T-cell (primary cell): Measurements from ENCODE around the gene MAPK8IP3. TPM values are rescaled to one million over a fixed set of nuclear protein-coding genes. Genes with fewer than 3 reads are reported as not detected.

ENCODE experiments used
- ATAC-seq, 4 experiments: fragments of 200-7000 bp in 3 of 4; fragments of 150-1000 bp in 1 of 4; cut with Tn5 transposase; replicated peaks in 1 of 4; 1 replicate in 3 of 4; 2 replicates in 1 of 4; pipeline ENCODE4 v1.10.0; 2021; ENCODE audit warnings: moderate library complexity in 3 of 4, mild to moderate bottlenecking in 2 of 4, moderate number of reproducible peaks in 1 of 4
- CTCF ChIA-PET, 2 donors: fragments of 300-600 bp; sonication (Branson Sonifier 250); formaldehyde crosslinking; loops; one replicate each; lab custom pipeline; 2022; ENCODE audit warnings: antibody characterized with exemption in 2 of 2; lab: Charles Lee
- POLR2A ChIA-PET, 2 donors: fragments of 300-600 bp; sonication (Branson Sonifier 250); formaldehyde crosslinking; loops; one replicate each; lab custom pipeline; 2022; ENCODE audit warnings: antibody characterized with exemption in 2 of 2; lab: Charles Lee
- DNase-seq, 35 experiments: peaks; one replicate each; pipeline versions ENCODE4 v3.0.0 to v3.0.0-alpha.2; 2013 to 2023
- H3K27ac ChIP-seq: one replicate; pipeline ENCODE4 v1.5.1; 2013; ENCODE audit warnings: low read length
- H3K27me3 ChIP-seq, 2 experiments: replicated peaks in 1 of 2; 1 replicate in 1 of 2; 2 replicates in 1 of 2; pipeline versions ENCODE4 v1.6.1 to v1.7.0; 2013; ENCODE audit warnings: low read length in 1 of 2, mixed read lengths in 1 of 2; ENCODE audit not compliant: control insufficient read depth in 2 of 2, insufficient read depth in 2 of 2; ENCODE audit errors: extremely low read depth in 1 of 2
- H3K36me3 ChIP-seq, 2 donors: 1 replicate in 1 of 2; 2 replicates in 1 of 2; pipeline versions ENCODE4 v1.6.1 to v1.7.0; 2013; ENCODE audit warnings: low read length in 1 of 2; ENCODE audit not compliant: control insufficient read depth in 2 of 2, insufficient read depth in 1 of 2; ENCODE audit errors: extremely low read depth in 1 of 2
- H3K4me1 ChIP-seq, 2 experiments: 1 replicate in 1 of 2; 2 replicates in 1 of 2; pipeline versions ENCODE4 v1.6.1 to v1.7.0; 2013; ENCODE audit warnings: low read length in 2 of 2, mixed read lengths in 1 of 2; ENCODE audit not compliant: insufficient read depth in 2 of 2, control insufficient read depth in 1 of 2; ENCODE audit errors: extremely low read depth in 1 of 2
- H3K4me3 ChIP-seq, 2 donors: 1 replicate in 1 of 2; 2 replicates in 1 of 2; pipeline versions ENCODE4 v1.5.1 to v1.7.0; 2013; ENCODE audit warnings: mild to moderate bottlenecking in 2 of 2, low read length in 1 of 2, moderate library complexity in 1 of 2; ENCODE audit not compliant: control insufficient read depth in 1 of 2; ENCODE audit errors: extremely low read depth in 1 of 2
- H3K9me3 ChIP-seq: 2 replicates; pipeline ENCODE4 v1.7.0; 2013
- H3K27ac Mint-ChIP-seq, 2 donors: one replicate each; pipeline ENCODE4 v1.8.0; 2020 to 2021; ENCODE audit warnings: mild to moderate bottlenecking in 2 of 2, mixed read lengths in 2 of 2
- H3K27me3 Mint-ChIP-seq, 2 donors: one replicate each; pipeline ENCODE4 v1.8.0; 2021 to 2022; ENCODE audit warnings: mixed read lengths in 2 of 2
- H3K36me3 Mint-ChIP-seq: one replicate; pipeline ENCODE4 v1.8.0; 2021; ENCODE audit warnings: mixed read lengths
- H3K4me1 Mint-ChIP-seq, 3 donors: one replicate each; pipeline ENCODE4 v1.8.0; 2020 to 2022; ENCODE audit warnings: mixed read lengths in 3 of 3, mild to moderate bottlenecking in 1 of 3
- H3K4me3 Mint-ChIP-seq, 3 donors: one replicate each; pipeline ENCODE4 v1.8.0; 2020 to 2022; ENCODE audit warnings: mild to moderate bottlenecking in 3 of 3, mixed read lengths in 3 of 3, moderate library complexity in 3 of 3
- H3K9me3 Mint-ChIP-seq, 3 donors: one replicate each; pipeline ENCODE4 v1.8.0; 2020 to 2022; ENCODE audit warnings: mixed read lengths in 3 of 3
- WGBS: methylation state at CpG from one replicate; pipeline ENCODE4 v1.1.5; 2013; ENCODE audit warnings: missing lambda C conversion rate; ENCODE audit not compliant: insufficient coverage; 5-methylcytosine and 5-hydroxymethylcytosine counted together
- total RNA-seq, 35 experiments: library from RNA in 6 of 35; stranded (reverse) in 6 of 35; fragments of 120-200 nt in 1 of 35; gene quantifications; one replicate each; pipeline versions ENCODE4 v1.2.1 to v1.2.4 and lab custom pipeline; 2013 to 2026

MAPK8IP3 gene
- total RNA-seq, 5 donors from 2014 or later (not counting 1 experiment from before 2014, with no cell fraction given) = 216 to 309 (median 290) TPM

- 92% methylated on average over 20 of the region's 27 CpGs for whole genome bisulfite sequencing
- H3K4me3 ChIP-seq = no peak overlapping the region
- peaks cover 22 to 42% of the 10 kb centered on the region in 2 donors for H3K36me3 ChIP-seq
- no peak overlapping the region for H3K27ac ChIP-seq
- peaks cover 2 to 55% of the 10 kb centered on the region in 2 experiments for H3K4me1 ChIP-seq
- ChIA-PET POLR2A (no interaction called here), CTCF (no interaction called here)
- peak in 1 of 35 experiments; percentile 0 for DNase-seq
- H3K9me3 Mint-ChIP-seq = no peaks in the 10 kb centered on the region
- H3K4me3 Mint-ChIP-seq = peak overlapping the region; percentile 75 to 82 (median 81)
- H3K4me1 Mint-ChIP-seq = peaks cover 10 to 39% (median 25%) of the 10 kb centered on the region in 3 donors
- no peaks in the 10 kb centered on the region for H3K9me3 ChIP-seq
- H3K27me3 Mint-ChIP-seq = no peaks in the 10 kb centered on the region
- no peaks in the 10 kb centered on the region for H3K27me3 ChIP-seq
- H3K36me3 Mint-ChIP-seq = no peaks in the 10 kb centered on the region
- ATAC-seq = no peak
- H3K27ac Mint-ChIP-seq = no peak overlapping the region
These were observed 74.0 kb downstream of the MAPK8IP3 start for GRCh38 chr16:1779741-1780676.

- peaks cover 22 to 45% of the 10 kb centered on the region in 2 donors for H3K36me3 ChIP-seq
- Mint-ChIP-seq H3K4me1 (peaks cover 10 to 40% (median 31%) of the 10 kb centered on the region in 3 donors), H3K27me3 (no peaks in the 10 kb centered on the region), H3K36me3 (no peaks in the 10 kb centered on the region), H3K9me3 (no peaks in the 10 kb centered on the region), H3K4me3 (peak overlapping the region; percentile 75 to 82 (median 81)), H3K27ac (peak overlapping the region; percentile 16 to 23)
- ChIA-PET POLR2A (no interaction called here), CTCF (no interaction called here)
- WGBS = 100% methylated on average over 2 of the region's 6 CpGs
- no peak for DNase-seq
- no peaks in the 10 kb centered on the region for H3K9me3 ChIP-seq
- no peak for ATAC-seq
- H3K27me3 ChIP-seq = no peaks in the 10 kb centered on the region
- H3K4me3 ChIP-seq = no peak overlapping the region
- H3K27ac ChIP-seq = peak overlapping the region; percentile 29
- H3K4me1 ChIP-seq = peaks cover 2 to 57% of the 10 kb centered on the region in 2 experiments
These were observed 74.7 kb downstream of the MAPK8IP3 start for GRCh38 chr16:1780677-1781072.

- ChIA-PET POLR2A (no interaction called here), CTCF (interaction anchor here in 1 of 2 donors (0.5 to 1.2 kb wide), 3 partner anchors 24 to 161 kb away, joined by 3 to 6 read pairs (median 3); no protein-coding TSS in a partner anchor)
- Mint-ChIP-seq H3K4me1 (peaks cover 10 to 44% (median 34%) of the 10 kb centered on the region in 3 donors), H3K27me3 (no peaks in the 10 kb centered on the region), H3K27ac (peak overlapping the region; percentile 78 to 79), H3K36me3 (no peaks in the 10 kb centered on the region), H3K4me3 (peak overlapping the region; percentile 75 to 82 (median 81)), H3K9me3 (no peaks in the 10 kb centered on the region)
- Histone ChIP-seq H3K9me3 (no peaks in the 10 kb centered on the region), H3K27ac (peak overlapping the region; percentile 29), H3K36me3 (peaks cover 19 to 45% of the 10 kb centered on the region in 2 donors), H3K4me3 (peak overlapping the region; percentile 72 to 73), H3K27me3 (no peaks in the 10 kb centered on the region), H3K4me1 (peaks cover 2 to 63% of the 10 kb centered on the region in 2 experiments)
- no peak for ATAC-seq
- WGBS = 84% methylated on average over 20 of the region's 20 CpGs
- no peak for DNase-seq
These were observed 75.3 kb downstream of the MAPK8IP3 start for GRCh38 chr16:1781254-1781653.

DNA sequence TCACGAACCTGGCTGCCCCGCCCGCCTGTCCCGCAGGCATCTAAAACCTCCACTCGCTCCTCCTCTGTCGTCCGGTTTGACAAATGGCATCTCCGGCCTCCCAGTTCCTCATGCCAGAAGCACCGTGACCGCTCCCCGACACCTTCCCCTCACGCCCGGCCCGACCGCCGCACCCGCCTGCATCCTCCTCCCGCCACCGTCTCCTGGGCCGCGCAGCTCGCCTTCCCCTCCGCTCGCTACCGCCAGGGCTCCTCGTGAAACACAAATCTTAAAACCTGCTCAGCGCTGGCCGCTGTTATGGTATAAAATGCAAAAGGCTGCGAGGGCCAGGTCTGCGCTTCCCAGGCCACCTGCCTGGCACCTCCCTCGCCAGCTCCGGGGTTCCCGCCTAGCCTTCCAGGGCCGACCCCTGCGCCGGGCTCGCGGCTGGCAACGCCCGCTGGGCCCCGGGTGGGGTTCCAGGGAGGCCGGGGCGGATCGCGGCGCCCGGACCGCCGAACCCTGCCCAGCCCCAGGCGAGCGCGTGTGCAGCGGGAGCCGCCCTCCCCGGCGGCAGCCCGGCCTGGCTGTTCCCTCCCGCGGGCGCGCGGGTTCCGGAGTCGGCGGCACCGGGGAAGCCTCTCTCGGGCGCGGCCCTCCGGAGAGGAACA, 75.9 kb downstream of the MAPK8IP3 start:
- Mint-ChIP-seq H3K4me1 (peaks cover 10 to 44% (median 34%) of the 10 kb centered on the region in 3 donors), H3K27me3 (no peaks in the 10 kb centered on the region), H3K36me3 (no peaks in the 10 kb centered on the region), H3K4me3 (peak overlapping the region; percentile 75 to 91 (median 82)), H3K9me3 (no peaks in the 10 kb centered on the region), H3K27ac (peak overlapping the region; percentile 78 to 79)
- peaks cover 22 to 46% of the 10 kb centered on the region in 2 donors for H3K36me3 ChIP-seq
- ChIA-PET POLR2A (interaction anchor here in 1 of 2 donors (0.5 to 1.2 kb wide), 5 partner anchors 10 to 374 kb away, joined by 3 to 7 read pairs (median 5); partner anchors contain the start of genes RPS2, TRAF7 and UQCC4), CTCF (interaction anchor here in 1 of 2 donors (0.5 to 1.2 kb wide), 11 partner anchors 10 to 1446 kb away, joined by 3 to 16 read pairs (median 4); partner anchors contain the start of genes EME2, FAHD1, HAGH and MAPK8IP3)
- peak in 3 of 4 experiments; percentile 20 to 29 (median 25) for ATAC-seq
- no peaks in the 10 kb centered on the region for H3K9me3 ChIP-seq
- DNase-seq = peak in 19 of 35 experiments; percentile 17 to 57 (median 32)
- peaks cover 2 to 67% of the 10 kb centered on the region in 2 experiments for H3K4me1 ChIP-seq
- H3K27me3 ChIP-seq = no peaks in the 10 kb centered on the region
- H3K4me3 ChIP-seq = peak overlapping the region; percentile 72 to 73
- H3K27ac ChIP-seq = peak overlapping the region; percentile 29
- under 1% methylated on average over 69 of the region's 70 CpGs for WGBS

DNA sequence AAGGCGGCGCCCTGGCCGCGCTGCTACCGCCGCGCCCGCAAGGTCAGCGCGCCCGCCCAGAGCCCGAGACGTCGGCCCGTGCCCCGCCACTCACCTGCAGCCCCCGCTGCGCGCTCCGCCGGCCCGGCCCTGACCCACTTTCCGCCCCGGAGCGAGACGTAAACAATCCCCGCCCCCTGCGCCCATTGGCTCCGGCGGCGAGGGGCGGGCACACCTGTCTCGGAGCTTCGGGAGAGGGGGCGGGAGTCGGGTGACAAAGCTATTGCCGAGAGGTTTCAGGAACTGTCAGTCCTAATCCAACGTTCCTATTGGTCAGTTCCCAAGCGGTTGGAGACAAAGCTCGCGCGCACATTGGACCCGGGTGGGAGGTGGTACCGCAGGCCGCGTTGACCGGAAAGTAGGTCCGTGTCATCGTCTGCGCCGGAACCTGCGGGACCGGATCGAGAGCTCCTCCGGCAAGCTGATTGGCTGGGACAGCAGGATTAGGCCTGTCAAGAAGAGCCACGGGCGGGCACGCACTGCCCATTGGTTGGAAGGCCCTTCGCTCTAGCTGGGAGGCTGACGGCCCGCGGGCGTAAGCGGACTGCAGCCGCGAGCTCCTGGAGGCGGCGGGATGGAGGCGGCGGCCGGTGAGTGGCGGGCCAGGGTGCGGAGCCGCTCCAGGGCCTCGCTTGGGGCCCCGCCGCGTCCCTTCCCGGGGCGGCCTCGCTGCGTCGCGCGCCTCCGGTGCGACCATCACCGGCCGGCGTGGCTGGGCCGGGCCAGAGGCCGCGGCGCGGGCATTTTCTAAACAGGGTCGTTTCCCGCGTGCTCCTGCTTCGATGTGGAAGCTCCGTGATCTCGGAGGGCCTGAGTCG, 76.6 kb downstream of the MAPK8IP3 start, which contains the start of the genes NUBP2 and SPSB3:
NUBP2 (plus strand) TSS at position 553 of the 857 bp plus-strand sequence; CDS start at position 614, 61 bp downstream.
SPSB3 (minus strand) TSS at position 164 of the 857 bp plus-strand sequence. CDS start 1,088 bp downstream, outside the sequence.
- ChIA-PET POLR2A (interaction anchor here (0.5 to 1.2 kb wide), 7 partner anchors 10 to 706 kb away, joined by 3 to 7 read pairs (median 4); partner anchors contain the start of genes RPS2 (in 1 of the 2), TRAF7 (in 1 of the 2) and UQCC4 (in 1 of the 2)), CTCF (interaction anchor here (0.5 to 1.3 kb wide), 15 partner anchors 8 to 1447 kb away, joined by 3 to 16 read pairs (median 4); partner anchors contain the start of genes EME2 (in 1 of the 2), FAHD1 (in 1 of the 2), HAGH (in 1 of the 2) and JPT2 (in 1 of the 2))
- peak; percentile 87 to 88 (median 87) for ATAC-seq
- Histone ChIP-seq H3K9me3 (no peaks in the 10 kb centered on the region), H3K27ac (peak within 1 kb of the TSS; percentile 57), H3K4me1 (peaks cover 2 to 70% of the 10 kb centered on the region in 2 experiments), H3K27me3 (no peaks in the 10 kb centered on the region), H3K4me3 (peak within 1 kb of the TSS; percentile 72 to 73), H3K36me3 (peaks cover 16 to 48% of the 10 kb centered on the region in 2 donors)
- under 1% methylated on average over 99 of the region's 102 CpGs for WGBS
- no peaks in the 10 kb centered on the region for H3K36me3 Mint-ChIP-seq
- no peaks in the 10 kb centered on the region for H3K27me3 Mint-ChIP-seq
- peak within 1 kb of the TSS; percentile 86 to 88 for H3K27ac Mint-ChIP-seq
- H3K4me3 Mint-ChIP-seq = peak within 1 kb of the TSS; percentile 75 to 91 (median 89)
- peak; percentile 87 to 99 (median 94) for DNase-seq
- no peaks in the 10 kb centered on the region for H3K9me3 Mint-ChIP-seq
- H3K4me1 Mint-ChIP-seq = peaks cover 10 to 44% (median 34%) of the 10 kb centered on the region in 3 donors
